GM18951 (cell line): ENCODE data around the gene TBRG1.

Experiments used
- POLR2A ChIP-seq: IDR thresholded peaks from 4 replicates; pipeline ENCODE4 v1.6.1; 2011; ENCODE audit warnings: mild to moderate bottlenecking; ENCODE audit not compliant: insufficient read length, insufficient read depth; ENCODE audit errors: extremely low read depth
- in situ Hi-C: fragments of 300-500 bp; cut with MboI; formaldehyde crosslinking; loops from one replicate; pipeline ENCODE4 v1.12.0; 2022; ENCODE audit warnings: low sequenced_read_pairs, mixed read lengths, inconsistent platforms; ENCODE audit not compliant: unreplicated experiment

Gene TBRG1

GRCh38 chr11:124658986-124659385 lies 36.3 kb downstream of the TBRG1 start:
- in situ Hi-C loops = no loop called here
- no peak for TF ChIP-seq POLR2A

- no peak for TF ChIP-seq POLR2A
- in situ Hi-C loops = loop anchor here (10.0 kb wide), 1 partner anchor 173 kb away; no protein-coding TSS in a partner anchor
Measured at GRCh38 chr11:124661553-124661952, 38.9 kb downstream of the TBRG1 start.

DNA sequence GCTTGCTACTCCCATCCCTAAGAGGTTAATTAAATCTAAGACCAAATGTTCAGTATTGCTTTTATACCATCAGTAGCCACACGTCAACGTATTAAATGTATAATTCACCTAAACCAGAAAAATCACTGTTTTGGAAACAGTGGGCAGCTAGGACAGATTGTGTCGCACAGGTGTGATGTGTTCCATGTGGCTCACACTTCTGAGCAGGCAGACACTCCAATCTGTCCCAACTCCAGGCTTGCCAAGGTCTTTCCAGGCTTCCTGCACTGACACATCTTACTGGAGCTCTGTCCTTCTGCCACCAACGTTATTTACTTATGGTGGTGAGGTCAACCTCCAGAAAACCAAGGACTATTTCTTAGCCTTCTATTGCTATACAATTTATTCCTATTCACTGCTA lies 39.4 kb downstream of the TBRG1 start:
- in situ Hi-C loops = loop anchor here (10.0 kb wide), 1 partner anchor 173 kb away; no protein-coding TSS in a partner anchor
- TF ChIP-seq POLR2A = no peak

GRCh38 chr11:124663861-124664260 lies 41.2 kb downstream of the TBRG1 start:
- in situ Hi-C loops = loop anchor here (10.0 kb wide), 1 partner anchor 171 kb away; no protein-coding TSS in a partner anchor
- no peak for TF ChIP-seq POLR2A

- in situ Hi-C loops = loop anchor here (10.0 kb wide), 1 partner anchor 167 kb away; no protein-coding TSS in a partner anchor
- no peak for TF ChIP-seq POLR2A
Measured at GRCh38 chr11:124667601-124668000, 44.9 kb downstream of the TBRG1 start.

DNA sequence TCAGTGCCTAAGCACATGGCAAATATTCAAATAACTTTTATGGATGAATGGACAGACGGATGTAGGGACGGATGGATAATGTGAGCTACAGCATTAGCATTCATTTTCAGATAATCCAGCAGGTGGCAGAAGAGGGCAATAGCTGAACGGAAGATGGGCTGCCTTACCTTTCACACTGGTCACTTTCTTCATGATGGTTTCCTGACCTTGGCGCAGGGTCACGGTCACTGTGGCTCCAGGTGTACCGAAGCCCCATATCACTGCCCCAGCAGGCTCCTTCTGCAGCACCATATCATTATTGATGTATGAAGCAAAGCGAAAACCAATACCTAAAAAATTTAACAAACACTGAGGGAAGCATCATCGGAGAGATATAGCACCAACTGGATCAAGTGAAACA lies 46.5 kb downstream of the TBRG1 start:
- no peak for TF ChIP-seq POLR2A
- in situ Hi-C loops = loop anchor here (10.0 kb wide), 1 partner anchor 166 kb away; no protein-coding TSS in a partner anchor

GRCh38 chr11:124670732-124671131 lies 48.1 kb downstream of the TBRG1 start:
- TF ChIP-seq POLR2A = no peak
- in situ Hi-C loops = loop anchor here (10.0 kb wide), 1 partner anchor 94 kb away; the partner anchor contains the start of gene ESAM

GRCh38 chr11:124672536-124673215 lies 50.0 kb downstream of the TBRG1 start:
- in situ Hi-C loops = loop anchor here (10.0 kb wide), 1 partner anchor 92 kb away; the partner anchor contains the start of gene ESAM
- no peak for TF ChIP-seq POLR2A

GRCh38 chr11:124673333-124674167 lies 50.9 kb downstream of the TBRG1 start, which contains the start of the genes SIAE and SPA17:
Gene SIAE (minus strand): TSS chr11:124673739. CDS start chr11:124673708, 31 bp downstream.
Gene SPA17 (plus strand): TSS chr11:124673904. CDS start chr11:124675265, 1,361 bp downstream.
- in situ Hi-C loops = loop anchor here (10.0 kb wide), 1 partner anchor 91 kb away; the partner anchor contains the start of gene ESAM
- TF ChIP-seq POLR2A = peak; percentile 77

- in situ Hi-C loops = loop anchor here (10.0 kb wide), 1 partner anchor 91 kb away; the partner anchor contains the start of gene ESAM
Measured at GRCh38 chr11:124674168-124674517, 51.5 kb downstream of the TBRG1 start.

DNA sequence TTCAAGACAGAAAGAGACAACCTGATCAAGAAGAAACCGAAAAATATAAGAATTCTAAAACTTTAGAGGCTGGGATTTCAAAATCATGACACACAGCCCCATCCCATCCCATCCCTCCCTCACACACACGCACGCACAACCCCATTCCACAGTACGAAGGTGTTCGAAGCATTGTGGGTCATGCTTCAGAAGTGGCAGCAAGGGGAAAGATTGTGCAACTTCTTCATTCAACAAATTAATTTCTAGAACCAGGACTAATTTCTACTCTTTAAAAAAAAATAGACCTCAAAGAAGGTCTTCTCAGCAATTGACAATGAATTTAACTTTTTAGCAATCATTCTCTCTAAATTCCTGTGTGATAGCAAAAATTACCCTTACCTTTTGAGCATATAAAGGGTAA lies 51.9 kb downstream of the TBRG1 start:
- in situ Hi-C loops = loop anchor here (10.0 kb wide), 1 partner anchor 90 kb away; the partner anchor contains the start of gene ESAM
- TF ChIP-seq POLR2A = no peak

More at GRCh38 chr11:124674168-124674517, 51.5 kb downstream of the TBRG1 start:
- TF ChIP-seq POLR2A = no peak

DNA sequence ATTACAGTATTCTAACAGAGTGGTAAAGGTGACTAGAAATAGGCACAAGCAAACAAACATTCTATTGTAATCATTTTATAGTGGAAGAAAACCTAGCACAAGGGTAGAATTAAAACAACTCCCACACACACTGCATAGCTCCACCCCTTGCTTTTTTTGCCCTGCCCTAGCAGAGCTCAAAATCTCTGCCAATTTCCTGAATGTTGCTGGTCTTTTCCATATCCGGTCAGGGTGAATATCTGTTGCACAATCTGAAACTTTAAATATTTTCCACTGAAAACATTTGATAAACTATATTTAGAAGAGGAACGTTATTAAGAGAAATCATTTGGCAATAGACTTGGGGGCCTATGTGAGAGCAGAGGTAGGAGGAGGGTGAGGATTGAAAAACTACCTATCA lies 53.7 kb downstream of the TBRG1 start:
- in situ Hi-C loops = loop anchor here (10.0 kb wide), 1 partner anchor 88 kb away; the partner anchor contains the start of gene ESAM

GRCh38 chr11:124678416-124678815 lies 55.8 kb downstream of the TBRG1 start:
- TF ChIP-seq POLR2A = no peak

More for the DNA sequence above, 53.7 kb downstream of the TBRG1 start:
- TF ChIP-seq POLR2A = no peak

GRCh38 chr11:124681421-124681820 lies 58.8 kb downstream of the TBRG1 start:
- in situ Hi-C loops = no loop called here
- no peak for TF ChIP-seq POLR2A

More at GRCh38 chr11:124678416-124678815, 55.8 kb downstream of the TBRG1 start:
- in situ Hi-C loops = loop anchor here (10.0 kb wide), 1 partner anchor 86 kb away; the partner anchor contains the start of gene ESAM
